B cell (primary cell): ENCODE measurements around the gene CYB5B.

ENCODE experiments used
- EZH2 ChIP-seq: IDR thresholded peaks from 2 replicates; pipeline ENCODE4 v1.6.1; 2012; ENCODE audit warnings: borderline replicate concordance, low read depth, mild to moderate bottlenecking, moderate library complexity, low read length; ENCODE audit not compliant: insufficient read depth, poor library complexity, severe bottlenecking
- TF ChIP-seq, protein P1 (sequence below): fragments of 200-600 bp; IDR thresholded peaks from one replicate; pipeline ENCODE4 v1.8.0; 2022; ENCODE audit warnings: antibody characterized with exemption, mild to moderate bottlenecking

DNA sequence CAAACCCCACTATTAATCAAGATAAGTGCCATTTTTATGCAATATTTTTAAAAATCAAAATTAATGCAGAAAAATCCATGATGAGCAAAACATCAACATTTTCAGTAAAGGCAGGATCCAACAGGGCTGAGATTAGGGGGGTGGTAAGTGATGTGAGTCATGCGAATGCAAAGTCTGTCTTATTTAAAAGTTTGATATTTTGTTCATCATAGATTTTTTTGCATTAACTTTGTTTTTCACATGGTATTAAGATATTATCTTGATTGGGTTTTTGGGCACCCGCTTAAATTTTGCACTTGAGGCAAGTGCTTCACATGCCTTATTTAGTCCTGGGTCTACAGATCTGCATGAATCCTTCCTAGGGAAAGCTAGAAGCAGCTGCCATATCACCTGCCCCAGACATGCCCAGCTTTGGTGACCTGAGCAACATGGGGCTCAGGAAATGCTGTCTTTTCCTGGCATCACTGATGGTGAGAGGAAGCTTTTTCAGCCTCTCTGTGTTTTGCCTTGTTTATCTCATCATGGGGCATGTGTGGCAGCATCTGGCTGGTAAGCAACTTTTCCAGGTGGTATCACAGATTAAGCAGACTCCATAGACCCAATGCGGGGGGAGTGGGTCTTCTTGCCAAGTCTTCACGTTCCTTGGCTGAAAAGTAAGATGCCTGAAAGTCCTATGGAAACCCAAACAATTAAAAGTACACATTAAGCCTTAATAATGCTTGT lies 83.8 kb downstream of the CYB5B start:
- TF ChIP-seq, protein P1, sequence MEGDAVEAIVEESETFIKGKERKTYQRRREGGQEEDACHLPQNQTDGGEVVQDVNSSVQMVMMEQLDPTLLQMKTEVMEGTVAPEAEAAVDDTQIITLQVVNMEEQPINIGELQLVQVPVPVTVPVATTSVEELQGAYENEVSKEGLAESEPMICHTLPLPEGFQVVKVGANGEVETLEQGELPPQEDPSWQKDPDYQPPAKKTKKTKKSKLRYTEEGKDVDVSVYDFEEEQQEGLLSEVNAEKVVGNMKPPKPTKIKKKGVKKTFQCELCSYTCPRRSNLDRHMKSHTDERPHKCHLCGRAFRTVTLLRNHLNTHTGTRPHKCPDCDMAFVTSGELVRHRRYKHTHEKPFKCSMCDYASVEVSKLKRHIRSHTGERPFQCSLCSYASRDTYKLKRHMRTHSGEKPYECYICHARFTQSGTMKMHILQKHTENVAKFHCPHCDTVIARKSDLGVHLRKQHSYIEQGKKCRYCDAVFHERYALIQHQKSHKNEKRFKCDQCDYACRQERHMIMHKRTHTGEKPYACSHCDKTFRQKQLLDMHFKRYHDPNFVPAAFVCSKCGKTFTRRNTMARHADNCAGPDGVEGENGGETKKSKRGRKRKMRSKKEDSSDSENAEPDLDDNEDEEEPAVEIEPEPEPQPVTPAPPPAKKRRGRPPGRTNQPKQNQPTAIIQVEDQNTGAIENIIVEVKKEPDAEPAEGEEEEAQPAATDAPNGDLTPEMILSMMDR: no peak
- no peak for TF ChIP-seq EZH2
